ENCODE measurements around the gene FANCC.

- no peak for TF ChIP-seq CTCF (conservative IDR thresholded peaks at IDR 0.05; ENCODE audit: low read depth, low read length)
- no peak for TF ChIP-seq CEBPB (IDR thresholded peaks at IDR 0.05; ENCODE audit: low read depth, low read length)
- TF ChIP-seq POLR2A (IDR thresholded peaks at IDR 0.05; ENCODE audit: low read depth, low read length): no peak
- TF ChIP-seq ELK1 (IDR thresholded peaks at IDR 0.05; ENCODE audit: borderline replicate concordance, low read depth, low read length): no peak
- TF ChIP-seq MAZ (IDR thresholded peaks at IDR 0.05; ENCODE audit: borderline replicate concordance, low read depth, low read length): no peak
- TF ChIP-seq RAD21 (IDR thresholded peaks at IDR 0.05; ENCODE audit: low read length): no peak
- no peak for TF ChIP-seq BHLHE40 (IDR thresholded peaks at IDR 0.05; ENCODE audit: low read depth, low read length)
- TF ChIP-seq USF2 (IDR thresholded peaks at IDR 0.05; ENCODE audit: low read depth, low read length): no peak
- TF ChIP-seq SMC3 (IDR thresholded peaks at IDR 0.05; ENCODE audit: low read depth, low read length): no peak
- no peak for TF ChIP-seq CHD1 (IDR thresholded peaks at IDR 0.05; ENCODE audit: low read depth, low read length)
- TF ChIP-seq RFX5 (IDR thresholded peaks at IDR 0.05; ENCODE audit: low read depth, low read length): no peak
- no peak for TF ChIP-seq FOS (IDR thresholded peaks at IDR 0.05; ENCODE audit: low read depth, low read length)
- no peak for TF ChIP-seq MXI1 (IDR thresholded peaks at IDR 0.05; ENCODE audit: borderline replicate concordance, low read depth, low read length)
- no peak for TF ChIP-seq MAFK (IDR thresholded peaks at IDR 0.05; ENCODE audit: low read depth, low read length)
These were observed 129.1 kb downstream of the FANCC start for GRCh38 chr9:95188459-95188858.

Data from IMR-90 (cell line).